ENCODE measurements around the gene C22orf39.

GRCh38 chr22:19483481-19484244 lies 36.2 kb upstream of the C22orf39 start:
- TF ChIP-seq CTCF (IDR thresholded peaks at IDR 0.05) (no peak), EP300 (IDR thresholded peaks at IDR 0.05) (no peak), POLR2A (IDR thresholded peaks at IDR 0.05) (no peak)
